WI38 (cell line): ENCODE measurements around the gene METTL21A.
"Not testable (repeated sequence)": the region's sequence is repeated elsewhere in the genome, so short reads cannot be mapped to it uniquely, and the experiment has no call there.

ENCODE experiments used
- H3K4me3 ChIP-seq: 2 replicates; pipeline ENCODE4 v1.5.1; 2011; ENCODE audit warnings: low read depth, mild to moderate bottlenecking, control low read depth, low read length
- TF ChIP-seq, protein P1 (sequence below): IDR thresholded peaks from 2 replicates; pipeline ENCODE4 v1.5.1; 2012; ENCODE audit warnings: low read depth, mild to moderate bottlenecking, control low read depth, low read length

Gene METTL21A

DNA sequence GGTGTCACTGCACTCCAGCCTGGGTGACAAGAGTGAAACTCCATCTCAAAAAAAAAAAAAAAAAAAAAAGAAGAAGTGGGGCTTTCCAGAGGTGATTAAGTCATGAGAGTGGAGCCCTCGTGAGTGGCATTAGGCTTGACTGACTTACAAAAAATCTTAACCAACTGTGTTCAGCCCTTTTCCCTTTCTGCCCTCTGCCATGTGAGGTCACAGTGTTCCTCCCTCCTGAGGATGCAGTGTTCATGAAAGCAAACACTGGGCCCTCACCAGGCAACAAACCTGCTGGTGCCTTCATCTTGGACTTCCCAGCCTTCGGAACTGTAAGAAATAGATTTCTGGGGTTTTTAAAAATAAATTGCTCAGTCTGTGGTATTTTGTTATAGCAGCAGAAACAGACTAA, 37.0 kb upstream of the METTL21A start:
- TF ChIP-seq, protein P1, sequence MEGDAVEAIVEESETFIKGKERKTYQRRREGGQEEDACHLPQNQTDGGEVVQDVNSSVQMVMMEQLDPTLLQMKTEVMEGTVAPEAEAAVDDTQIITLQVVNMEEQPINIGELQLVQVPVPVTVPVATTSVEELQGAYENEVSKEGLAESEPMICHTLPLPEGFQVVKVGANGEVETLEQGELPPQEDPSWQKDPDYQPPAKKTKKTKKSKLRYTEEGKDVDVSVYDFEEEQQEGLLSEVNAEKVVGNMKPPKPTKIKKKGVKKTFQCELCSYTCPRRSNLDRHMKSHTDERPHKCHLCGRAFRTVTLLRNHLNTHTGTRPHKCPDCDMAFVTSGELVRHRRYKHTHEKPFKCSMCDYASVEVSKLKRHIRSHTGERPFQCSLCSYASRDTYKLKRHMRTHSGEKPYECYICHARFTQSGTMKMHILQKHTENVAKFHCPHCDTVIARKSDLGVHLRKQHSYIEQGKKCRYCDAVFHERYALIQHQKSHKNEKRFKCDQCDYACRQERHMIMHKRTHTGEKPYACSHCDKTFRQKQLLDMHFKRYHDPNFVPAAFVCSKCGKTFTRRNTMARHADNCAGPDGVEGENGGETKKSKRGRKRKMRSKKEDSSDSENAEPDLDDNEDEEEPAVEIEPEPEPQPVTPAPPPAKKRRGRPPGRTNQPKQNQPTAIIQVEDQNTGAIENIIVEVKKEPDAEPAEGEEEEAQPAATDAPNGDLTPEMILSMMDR = no peak
- H3K4me3 ChIP-seq = no peak overlapping the region

DNA sequence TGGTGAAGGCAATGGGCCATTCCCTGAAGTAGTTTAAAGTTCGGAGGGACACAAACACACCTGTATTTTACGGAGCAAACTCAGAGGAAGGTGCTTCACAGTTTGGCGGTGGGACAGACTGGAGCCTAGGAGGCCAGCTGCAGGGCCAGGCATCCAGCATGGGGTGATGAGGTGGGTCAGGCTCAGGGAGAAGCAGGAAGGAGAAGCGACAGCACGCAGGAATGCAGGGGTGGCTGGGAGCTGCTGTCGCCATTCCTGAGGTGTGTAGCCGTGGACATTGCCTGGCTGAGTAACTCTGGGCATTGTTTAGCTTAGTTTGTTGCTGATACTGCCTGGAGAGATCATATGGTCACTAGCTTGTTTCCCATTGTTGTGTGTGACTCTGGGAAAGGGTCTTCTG, 35.8 kb upstream of the METTL21A start:
- H3K4me3 ChIP-seq = no peak overlapping the region
- TF ChIP-seq, protein P1 = no peak

DNA sequence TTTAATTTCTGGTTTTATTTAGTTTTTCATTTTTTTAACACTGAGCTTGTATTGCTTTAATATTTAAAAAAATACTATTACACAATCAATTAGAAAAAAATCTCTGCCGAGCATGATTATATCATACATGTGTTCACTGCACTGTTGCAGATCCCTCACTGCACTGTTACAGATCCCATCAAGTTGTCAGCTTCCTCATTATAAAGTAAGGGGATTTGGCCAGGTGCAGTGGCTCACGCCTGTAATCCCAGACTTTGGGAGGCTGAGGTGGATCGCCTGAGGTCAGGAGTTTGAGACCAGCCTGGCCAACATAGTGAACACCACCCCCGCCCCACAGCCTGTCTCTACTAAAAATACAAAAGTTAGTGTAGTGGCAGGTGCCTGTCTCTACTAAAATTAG, 33.0 kb upstream of the METTL21A start:
- TF ChIP-seq, protein P1 = no peak

DNA sequence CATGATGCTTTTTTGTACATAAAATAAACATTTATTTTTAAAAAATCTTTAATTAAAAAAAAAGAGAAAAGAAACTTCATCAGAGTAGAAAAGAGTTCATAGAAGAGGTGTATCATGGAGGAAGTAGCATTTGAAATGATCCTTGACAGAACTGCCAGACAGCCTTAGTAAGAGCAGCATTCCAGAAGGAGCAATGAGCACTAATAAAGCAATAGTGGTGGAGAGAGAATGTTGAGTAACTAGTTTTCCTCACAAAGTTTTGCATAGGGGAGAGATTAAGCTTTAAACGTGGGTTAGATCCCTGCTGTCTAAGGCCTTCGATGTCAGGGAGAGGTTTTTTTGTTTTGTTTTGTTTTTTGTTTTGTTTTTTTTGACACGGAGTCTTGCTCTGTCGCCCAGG, 29.8 kb upstream of the METTL21A start:
- TF ChIP-seq, protein P1 = no peak
- H3K4me3 ChIP-seq = no peak overlapping the region

More for the DNA sequence above, 33.0 kb upstream of the METTL21A start:
- no peak overlapping the region for H3K4me3 ChIP-seq

DNA sequence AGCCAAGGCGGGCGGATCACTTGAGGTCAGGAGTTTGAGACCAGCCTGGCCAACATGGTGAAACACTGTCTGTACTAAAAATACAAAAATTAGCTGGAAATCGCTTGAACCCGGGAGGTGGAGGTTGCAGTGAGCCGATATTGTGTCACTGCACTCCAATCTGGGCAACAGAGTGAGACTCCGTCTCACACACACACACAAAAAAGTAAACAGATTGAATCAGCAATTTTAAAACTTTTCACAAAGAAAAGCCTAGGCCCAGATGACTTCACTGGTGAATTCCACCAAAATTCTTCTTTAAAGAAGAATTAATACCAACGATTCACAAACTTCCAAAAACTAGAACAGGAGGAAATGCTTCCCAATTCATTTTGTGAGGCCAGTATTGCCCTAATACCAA, 21.4 kb upstream of the METTL21A start:
- not testable (repeated sequence) for H3K4me3 ChIP-seq

DNA sequence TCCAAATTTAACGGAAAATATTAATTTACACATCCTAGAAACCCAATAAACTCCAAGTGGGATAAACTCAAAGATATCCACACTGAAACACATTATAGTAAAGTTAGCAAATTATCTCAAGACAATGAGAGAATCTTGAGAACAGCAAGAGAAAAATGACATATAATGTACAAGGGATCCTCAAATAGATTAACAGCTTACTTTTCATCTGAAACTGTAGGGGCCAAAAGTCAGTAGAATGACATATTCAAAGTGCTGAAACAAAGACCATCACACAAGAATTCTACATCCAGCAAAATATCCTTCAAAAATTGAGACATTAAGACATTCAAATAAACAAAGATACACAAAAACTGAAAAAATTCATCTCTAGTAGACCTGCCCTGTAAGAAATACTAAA, 18.7 kb upstream of the METTL21A start:
- no peak overlapping the region for H3K4me3 ChIP-seq
- TF ChIP-seq, protein P1 = no peak

DNA sequence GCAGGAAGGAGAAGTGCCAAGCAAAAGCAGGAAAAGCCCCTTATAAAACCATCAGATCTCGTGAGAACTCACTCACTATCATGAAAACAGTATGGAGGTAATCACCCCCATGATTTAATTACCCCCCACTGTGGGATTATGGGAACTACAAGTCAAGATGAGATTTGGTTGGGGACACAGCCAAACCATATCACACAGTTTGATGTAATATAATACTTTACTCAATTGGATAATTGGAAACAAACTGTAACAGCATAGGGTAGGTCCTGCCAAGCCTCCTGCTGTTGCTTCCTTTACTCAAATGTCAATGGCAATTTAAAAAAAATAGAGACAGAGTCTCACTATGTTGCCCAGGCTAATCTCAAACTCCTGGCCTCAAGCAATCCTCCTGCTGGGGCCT, 15.5 kb upstream of the METTL21A start:
- TF ChIP-seq, protein P1 = no peak

DNA sequence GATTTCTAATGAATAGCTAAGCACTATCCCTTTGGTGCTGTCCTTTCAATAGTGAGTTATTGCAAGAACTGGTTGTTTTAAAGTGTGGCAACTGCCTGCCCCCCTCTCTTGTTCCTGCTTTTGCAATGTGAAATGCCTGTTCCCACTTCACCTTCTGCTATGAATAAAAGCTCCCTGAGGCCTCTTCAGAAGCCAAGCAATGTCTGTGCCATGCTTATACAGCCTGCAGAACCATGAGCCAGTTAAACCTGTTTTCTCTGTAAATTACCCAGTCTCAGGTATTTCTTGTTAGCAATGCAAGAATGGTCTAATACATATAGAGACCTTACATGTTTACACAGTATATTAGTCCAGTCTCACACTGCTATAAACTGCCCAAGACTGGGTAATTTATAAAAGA, 15.0 kb upstream of the METTL21A start:
- TF ChIP-seq, protein P1 = no peak
- H3K4me3 ChIP-seq = no peak overlapping the region

More for the DNA sequence above, 15.5 kb upstream of the METTL21A start:
- no peak overlapping the region for H3K4me3 ChIP-seq

DNA sequence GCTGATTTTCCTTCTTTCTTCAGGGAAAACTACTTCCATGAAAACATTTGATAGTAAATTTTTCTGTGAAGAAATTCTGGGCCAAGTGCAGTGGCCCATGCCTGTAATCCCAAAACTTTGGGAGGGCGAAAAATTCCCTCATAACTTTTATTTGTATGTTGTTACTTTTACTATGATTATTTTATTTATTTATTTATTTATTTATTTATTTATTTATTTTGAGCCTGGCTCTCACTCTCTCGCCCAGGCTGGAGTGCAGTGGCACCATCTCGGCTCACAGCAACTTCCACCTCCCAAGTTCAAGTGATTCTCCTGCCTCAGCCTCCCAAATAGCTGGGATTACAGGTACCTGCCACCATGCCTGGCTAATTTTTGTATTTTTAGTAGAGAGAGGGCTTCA, 14.1 kb upstream of the METTL21A start:
- not testable (repeated sequence) for H3K4me3 ChIP-seq
